GM12892 (cell line): Measurements from ENCODE around the gene TMCO2.
A peak's percentile ranks its signal among the peaks of the same experiment; 100 is the strongest.

ENCODE experiments used
- DNase-seq: peaks from one replicate; pipeline ENCODE4 v3.0.0; 2011; ENCODE audit not compliant: insufficient read length
- FAIRE-seq: peaks from 2 replicates; lab custom pipeline; 2011; peaks lifted over from hg19 to GRCh38; lab: Jason Lieb, UNC
- POLR2A ChIP-seq: IDR thresholded peaks from 2 replicates; pipeline ENCODE4 v1.6.1; 2011; ENCODE audit warnings: low read depth, low read length, control low read depth
- POLR2AphosphoS5 ChIP-seq: IDR thresholded peaks from 2 replicates; pipeline ENCODE4 v1.6.1; 2011; ENCODE audit warnings: low read depth, low read length, control low read depth
- TAF1 ChIP-seq: IDR thresholded peaks from 2 replicates; pipeline ENCODE4 v1.6.1; 2011; ENCODE audit warnings: low read depth, mild to moderate bottlenecking, control low read depth, low read length, borderline replicate concordance

TMCO2 gene

GRCh38 chr1:40240390-40240789 is 7.3 kb upstream of the TMCO2 start:
- no peak for TF ChIP-seq TAF1
- no peak for TF ChIP-seq POLR2AphosphoS5
- no peak for TF ChIP-seq POLR2A
- peak; percentile 38 for FAIRE-seq
- DNase-seq = no peak

- FAIRE-seq (no peak), DNase-seq (no peak)
- TF ChIP-seq POLR2AphosphoS5 (no peak; the same call in 1 of the 2 replicates), POLR2A (no peak), TAF1 (no peak)
These were observed 6.4 kb upstream of the TMCO2 start for GRCh38 chr1:40241362-40241761.

DNA sequence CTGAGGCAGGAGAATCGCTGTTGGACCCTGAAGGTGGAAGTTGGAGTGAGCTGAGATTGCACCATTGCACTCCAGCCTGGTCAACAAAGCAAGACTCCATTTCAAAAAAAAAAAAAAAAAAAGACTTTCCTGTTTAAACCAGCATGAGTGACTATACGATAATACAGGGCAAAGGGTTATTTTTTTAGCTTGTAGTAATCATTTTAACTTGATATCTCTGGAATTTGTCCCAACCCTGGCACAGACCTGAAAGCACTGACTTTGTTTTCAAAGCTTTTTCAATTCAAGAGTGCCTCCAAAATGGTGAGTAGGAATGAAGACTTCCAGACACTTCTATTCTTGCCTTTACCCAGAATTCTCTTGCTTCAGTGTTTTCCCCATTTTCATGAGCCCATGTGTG is 4.4 kb upstream of the TMCO2 start:
- TF ChIP-seq POLR2A (no peak), POLR2AphosphoS5 (no peak), TAF1 (no peak)
- DNase-seq = no peak
- no peak for FAIRE-seq

GRCh38 chr1:40244138-40244744 is 3.5 kb upstream of the TMCO2 start:
- no peak for FAIRE-seq
- TF ChIP-seq POLR2A = no peak
- no peak for TF ChIP-seq TAF1
- TF ChIP-seq POLR2AphosphoS5 = no peak

GRCh38 chr1:40245686-40246085 is 2.1 kb upstream of the TMCO2 start:
- no peak for TF ChIP-seq POLR2AphosphoS5
- DNase-seq (no peak), FAIRE-seq (no peak)

More at GRCh38 chr1:40244138-40244744, 3.5 kb upstream of the TMCO2 start:
- no peak for DNase-seq

GRCh38 chr1:40248412-40248811 is 675 bp downstream of the TMCO2 start:
- FAIRE-seq (no peak), DNase-seq (no peak)
- TF ChIP-seq TAF1 (no peak), POLR2AphosphoS5 (no peak), POLR2A (no peak)

DNA sequence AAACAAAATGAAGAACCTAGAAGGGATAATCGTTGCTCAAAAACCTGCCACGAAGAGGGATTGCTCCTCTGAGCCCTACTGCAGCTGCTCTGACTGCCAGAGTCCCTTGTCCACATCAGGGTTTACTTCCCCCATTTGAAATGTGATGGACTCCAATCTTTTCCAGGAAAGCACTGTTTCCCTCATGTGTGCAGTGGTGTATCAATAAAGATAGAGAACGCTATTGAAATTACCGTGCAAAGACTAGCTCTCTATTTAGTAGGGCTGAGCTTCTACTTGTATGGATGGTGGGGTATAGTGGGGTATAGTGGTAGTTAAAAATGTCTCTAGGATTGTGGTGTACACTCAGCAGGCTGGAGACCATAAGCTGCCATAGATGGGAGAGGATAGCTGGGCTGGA is 3.7 kb downstream of the TMCO2 start:
- FAIRE-seq = no peak

GRCh38 chr1:40252601-40253000 is 4.9 kb downstream of the TMCO2 start:
- no peak for FAIRE-seq
- TF ChIP-seq POLR2AphosphoS5 = no peak
- no peak for TF ChIP-seq POLR2A
- no peak for TF ChIP-seq TAF1
- DNase-seq = no peak

More for the DNA sequence above, 3.7 kb downstream of the TMCO2 start:
- DNase-seq = no peak
- TF ChIP-seq POLR2AphosphoS5 (no peak), POLR2A (no peak), TAF1 (no peak)

DNA sequence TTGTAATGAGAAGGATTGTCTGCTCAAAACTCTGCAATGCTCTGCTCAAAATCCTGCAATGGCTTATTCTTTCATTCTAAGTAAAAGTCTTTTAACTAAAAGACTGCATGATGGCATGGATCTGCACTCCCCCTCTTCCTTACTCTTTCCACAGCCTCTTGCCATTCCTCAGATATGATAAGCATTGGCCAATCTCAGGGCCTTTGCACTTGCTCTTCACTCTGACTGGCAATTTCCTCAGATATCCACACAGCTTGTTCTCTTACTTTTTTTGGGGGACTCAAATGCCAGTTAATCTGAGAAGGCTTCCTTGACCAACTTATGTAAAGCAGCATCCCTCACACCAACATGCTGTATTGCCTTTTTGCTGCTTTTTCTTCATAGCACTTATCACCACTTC is 7.5 kb downstream of the TMCO2 start:
- TF ChIP-seq POLR2A (no peak), POLR2AphosphoS5 (no peak), TAF1 (no peak)
- no peak for DNase-seq
- FAIRE-seq = no peak

DNA sequence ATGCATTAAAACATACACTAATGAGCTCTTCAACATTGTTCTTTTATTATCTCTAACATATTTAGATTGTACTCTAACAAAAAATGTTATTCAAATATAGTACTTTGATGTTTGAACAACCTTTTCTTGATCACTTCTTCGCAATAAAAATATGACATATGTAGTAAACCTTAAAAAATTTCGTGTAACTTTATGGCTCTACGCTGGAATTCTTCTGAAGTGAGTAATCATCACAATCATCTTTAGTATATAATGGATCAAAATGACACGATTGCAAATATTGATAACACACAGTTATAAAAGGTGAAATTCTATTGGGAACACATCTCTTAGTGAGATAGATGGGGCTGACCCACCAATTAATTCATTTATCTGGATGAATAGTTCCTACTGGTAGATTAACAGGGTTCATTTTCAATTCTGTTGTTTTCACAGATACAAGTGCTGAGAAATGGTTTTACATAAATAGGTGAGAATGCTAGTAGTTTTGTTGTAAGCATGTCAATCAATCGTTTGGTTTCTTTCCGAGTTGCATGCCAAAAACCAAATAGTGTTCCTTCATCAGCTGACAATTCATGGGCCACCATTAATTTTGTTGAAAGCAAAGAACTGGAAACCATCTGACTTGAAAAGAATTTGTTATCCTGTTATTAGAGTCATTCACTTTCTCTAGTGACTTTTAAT is 8.8 kb downstream of the TMCO2 start:
- DNase-seq (no peak), FAIRE-seq (no peak)

GRCh38 chr1:40257313-40257687 is 9.6 kb downstream of the TMCO2 start:
- DNase-seq = no peak
- FAIRE-seq = no peak
- no peak for TF ChIP-seq TAF1
- no peak for TF ChIP-seq POLR2A
- TF ChIP-seq POLR2AphosphoS5 = no peak

More for the DNA sequence above, 8.8 kb downstream of the TMCO2 start:
- no peak for TF ChIP-seq POLR2AphosphoS5
- no peak for TF ChIP-seq POLR2A
- no peak for TF ChIP-seq TAF1
